CD4-positive, alpha-beta T cell treated with Interleukin-4 for 1 hour (primary cell): ENCODE data around the gene CLEC5A.
"Not testable (repeated sequence)": the region's sequence is repeated elsewhere in the genome, so short reads cannot be mapped to it uniquely, and the experiment has no call there.

ENCODE experiments used
- DNase-seq, 2 donors: peaks; one replicate each; pipeline ENCODE4 v3.0.0-alpha.2; 2020 to 2022

CLEC5A gene

DNA sequence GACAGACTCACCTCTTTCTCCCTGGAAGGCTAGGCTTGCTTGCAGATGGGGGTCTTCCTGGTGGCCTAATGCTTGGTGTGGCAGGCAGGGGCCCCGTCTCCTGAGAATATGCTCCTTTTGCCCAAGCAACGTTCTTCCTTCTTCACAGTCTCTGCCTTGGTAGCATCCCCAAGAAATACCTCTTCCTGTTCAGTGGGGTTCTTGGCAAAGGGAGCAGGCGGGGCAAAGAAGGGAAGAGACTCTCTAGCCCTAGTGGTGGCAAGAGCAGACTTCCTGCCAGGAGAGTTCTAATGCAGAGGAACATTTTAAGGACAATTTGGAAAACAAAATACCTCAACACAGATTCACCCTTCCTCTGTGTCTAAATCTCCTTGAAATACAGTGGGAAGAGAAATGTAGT, at the start of gene CLEC5A:
TSS of gene CLEC5A (minus strand) at position 179 of the 400 bp plus-strand sequence. CDS start 682 bp downstream, outside the sequence.
- DNase-seq: no peak

DNA sequence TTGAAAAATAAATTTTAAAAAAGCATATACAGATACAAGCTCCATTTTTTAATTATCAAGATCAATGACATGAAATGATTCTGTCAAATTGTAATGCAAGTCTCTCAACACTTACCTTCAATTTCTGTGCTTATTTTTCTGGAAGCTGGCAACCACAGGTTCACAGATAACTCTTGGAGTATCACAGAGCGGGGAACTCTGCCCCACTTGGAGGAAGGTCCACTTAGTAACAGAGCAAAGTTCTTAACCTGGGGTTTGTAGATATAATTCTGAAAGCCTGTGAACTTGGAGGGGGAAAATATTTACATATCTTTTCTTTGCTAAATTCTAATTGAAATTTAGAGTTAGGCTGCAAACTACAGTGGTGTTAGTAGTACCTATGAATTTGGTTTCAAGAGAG, 46.6 kb upstream of the CLEC5A start:
- DNase-seq: no peak

DNA sequence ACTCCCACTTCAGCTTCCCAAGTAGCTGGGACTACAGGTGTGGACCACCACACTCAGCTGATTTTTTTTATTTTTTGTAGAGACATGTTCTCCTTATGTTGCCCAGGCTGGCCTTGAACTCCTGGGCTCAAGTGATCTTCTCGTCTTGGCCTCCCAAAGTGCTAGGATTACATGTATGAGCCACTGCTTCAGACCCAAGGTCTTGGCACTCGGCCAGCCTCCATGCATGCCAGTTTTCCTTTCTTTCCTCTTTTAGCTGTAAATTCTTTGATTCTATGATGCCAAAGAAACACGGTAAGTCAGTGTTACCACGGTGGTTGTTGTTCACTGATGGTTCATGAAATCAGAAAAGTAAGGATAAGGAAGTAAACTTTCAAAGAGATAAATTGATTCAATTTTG, 45.9 kb upstream of the CLEC5A start:
- DNase-seq: no peak

DNA sequence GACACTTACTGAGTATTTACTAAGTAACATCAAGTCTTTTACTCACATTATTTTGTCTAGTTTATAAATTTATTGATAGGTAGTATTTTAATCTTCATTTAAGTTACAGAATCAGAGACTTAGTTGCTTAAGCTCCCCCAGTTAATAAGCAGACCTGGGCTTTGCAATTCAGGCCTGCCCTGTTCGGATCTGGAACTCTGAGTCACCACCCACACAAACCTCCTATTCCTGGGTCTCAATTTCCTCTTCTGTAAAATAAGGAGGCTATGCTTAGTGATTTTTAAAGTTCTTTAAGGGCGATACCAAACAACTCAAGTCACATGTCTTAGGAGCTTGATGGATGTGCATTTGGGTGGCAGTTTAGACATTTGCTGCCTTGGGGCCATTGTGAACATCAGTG, 45.4 kb upstream of the CLEC5A start:
- peak in 1 of 2 donors; percentile 12 for DNase-seq

DNA sequence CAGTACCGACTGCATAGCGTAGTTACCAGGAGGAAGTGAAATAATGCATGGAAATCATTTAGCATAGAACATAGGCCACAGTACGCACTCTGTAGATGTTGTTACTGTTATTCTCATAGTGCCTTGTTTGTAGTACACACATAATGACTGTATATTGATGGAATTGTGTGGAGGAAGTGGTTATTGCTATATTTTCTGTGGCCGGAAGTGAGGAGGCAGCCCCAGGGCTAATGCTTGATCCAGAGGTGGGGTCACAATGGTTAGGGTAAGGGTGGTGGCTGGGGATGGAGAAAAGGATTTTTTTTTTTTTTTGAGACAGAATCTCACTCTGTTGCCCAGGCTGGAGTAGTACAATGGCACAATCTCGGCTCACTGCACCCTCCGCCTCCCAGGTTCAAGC, 44.4 kb upstream of the CLEC5A start:
- DNase-seq: no peak

DNA sequence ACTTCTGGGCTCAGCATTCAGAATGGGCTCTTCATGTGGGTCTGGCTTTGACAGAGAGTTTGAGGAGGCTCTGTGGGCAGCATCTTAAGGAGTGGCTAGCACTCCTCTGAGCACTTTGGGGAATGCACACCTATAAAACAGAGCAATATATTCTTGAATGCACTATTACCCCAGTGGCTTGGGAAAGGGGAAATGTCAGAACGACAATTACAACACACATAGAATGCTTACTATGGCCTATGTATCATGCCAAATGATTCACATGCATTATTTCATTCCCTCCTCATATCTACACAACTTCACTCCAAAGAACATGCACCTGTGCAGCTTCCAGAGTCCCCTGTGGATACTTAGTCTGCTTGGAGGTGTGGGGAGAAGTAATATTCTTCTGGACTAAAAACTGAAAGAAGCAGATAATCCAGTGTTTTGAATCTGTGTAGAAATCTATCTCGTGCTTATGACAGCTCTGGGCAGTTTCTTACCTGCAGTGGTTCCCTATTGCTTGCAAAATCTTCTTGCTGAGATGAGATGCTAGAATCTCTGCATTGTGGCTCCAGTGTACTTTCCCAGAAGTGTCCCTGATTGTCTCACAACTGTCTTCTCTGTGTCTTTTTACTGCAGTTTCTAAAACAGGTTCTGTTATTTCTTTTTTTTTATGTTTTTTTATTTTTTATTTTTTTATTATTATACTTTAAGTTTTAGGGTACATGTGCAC, 43.4 kb upstream of the CLEC5A start:
- no peak for DNase-seq

DNA sequence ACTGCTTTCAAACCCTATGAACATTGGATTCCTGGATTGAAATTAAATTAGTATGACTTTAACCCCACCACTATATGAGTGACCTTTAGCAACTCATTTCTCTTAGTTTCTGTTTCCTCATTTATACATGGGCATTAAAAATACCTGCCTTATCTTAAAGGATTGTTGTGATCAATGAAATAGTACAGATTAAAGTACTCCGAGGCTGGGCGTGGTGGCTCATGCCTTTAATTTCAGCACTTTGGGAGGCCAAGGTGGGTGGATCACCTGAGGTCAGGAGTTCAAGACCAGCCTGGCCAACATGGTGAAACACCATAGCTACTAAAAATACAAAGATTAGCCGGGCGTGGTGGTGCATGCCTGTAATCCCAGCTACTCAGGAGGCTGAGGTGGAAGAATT, 41.0 kb upstream of the CLEC5A start:
- DNase-seq: not testable (repeated sequence)

DNA sequence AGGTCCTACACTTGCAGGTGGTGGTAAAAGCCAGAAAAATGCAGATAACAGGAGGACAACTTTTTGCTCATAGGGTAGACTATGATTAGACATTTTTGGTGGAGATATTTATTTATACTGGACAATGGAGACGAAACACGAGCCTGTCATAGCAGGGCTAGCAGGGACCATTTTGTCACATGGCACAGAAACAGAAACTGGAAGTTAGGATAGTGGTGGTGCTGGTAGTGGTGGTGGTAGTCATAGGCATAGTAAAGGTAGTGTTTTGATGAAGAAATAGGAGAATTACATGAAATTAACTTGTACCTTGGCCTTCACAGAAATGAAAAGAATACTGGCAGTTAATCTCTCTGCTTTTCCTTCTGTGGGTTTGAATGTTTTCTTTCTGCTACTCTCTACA, 40.1 kb upstream of the CLEC5A start:
- DNase-seq: no peak

DNA sequence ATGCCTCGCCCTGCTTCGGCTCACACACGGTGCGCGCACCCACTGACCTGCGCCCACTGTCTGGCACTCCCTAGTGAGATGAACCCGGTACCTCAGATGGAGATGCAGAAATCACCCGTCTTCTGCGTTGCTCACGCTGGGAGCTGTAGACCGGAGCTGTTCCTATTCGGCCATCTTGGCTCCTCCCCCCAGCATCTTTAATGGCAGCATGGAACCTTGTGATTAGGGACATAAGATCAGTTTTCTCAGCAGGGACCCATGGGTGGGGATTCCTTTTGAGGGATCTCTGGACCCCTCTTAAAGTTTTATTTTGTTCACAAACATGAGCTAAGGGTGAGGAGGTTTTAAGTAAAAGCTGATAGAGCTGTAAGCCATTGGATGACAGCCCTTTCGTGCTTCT, 39.2 kb upstream of the CLEC5A start:
- not testable (repeated sequence) for DNase-seq

DNA sequence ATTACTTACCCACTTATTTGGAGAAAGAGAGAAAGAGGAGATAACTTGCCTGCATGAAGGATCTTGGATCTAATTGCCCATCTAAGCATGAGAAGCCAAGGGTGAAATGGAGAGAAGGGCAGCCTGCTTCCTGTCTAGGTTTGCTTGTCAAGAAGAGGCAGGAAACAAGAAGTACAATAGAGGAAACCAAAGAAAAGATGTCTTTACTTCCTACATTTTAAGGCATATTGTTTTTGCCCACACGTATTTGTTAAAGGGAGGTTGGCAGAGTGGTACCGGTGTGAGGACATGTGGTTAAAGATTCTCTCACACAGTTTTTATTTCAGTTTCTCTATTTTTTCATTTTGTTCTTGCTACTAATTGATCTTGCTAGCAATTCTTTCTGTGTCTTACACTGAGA, 32.8 kb upstream of the CLEC5A start:
- DNase-seq: no peak

DNA sequence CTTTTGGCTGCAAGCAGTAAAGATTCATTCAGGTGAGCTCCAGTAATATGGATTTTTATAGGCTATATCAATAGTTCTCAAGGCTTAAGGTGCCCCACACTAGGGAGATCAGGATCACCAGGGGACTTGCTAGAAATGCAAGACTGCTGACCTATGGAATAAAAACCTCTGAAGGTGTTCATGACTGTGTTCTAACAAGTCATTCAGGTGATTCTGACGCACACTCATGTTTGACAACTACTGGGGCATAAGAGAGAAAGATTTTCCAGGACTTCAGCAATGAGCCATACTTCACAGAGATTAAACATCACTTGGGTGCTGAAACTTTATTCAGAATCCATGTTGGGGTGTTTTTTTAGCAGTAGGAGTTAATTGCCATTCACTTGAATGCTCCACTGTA, 31.6 kb upstream of the CLEC5A start:
- DNase-seq: no peak

DNA sequence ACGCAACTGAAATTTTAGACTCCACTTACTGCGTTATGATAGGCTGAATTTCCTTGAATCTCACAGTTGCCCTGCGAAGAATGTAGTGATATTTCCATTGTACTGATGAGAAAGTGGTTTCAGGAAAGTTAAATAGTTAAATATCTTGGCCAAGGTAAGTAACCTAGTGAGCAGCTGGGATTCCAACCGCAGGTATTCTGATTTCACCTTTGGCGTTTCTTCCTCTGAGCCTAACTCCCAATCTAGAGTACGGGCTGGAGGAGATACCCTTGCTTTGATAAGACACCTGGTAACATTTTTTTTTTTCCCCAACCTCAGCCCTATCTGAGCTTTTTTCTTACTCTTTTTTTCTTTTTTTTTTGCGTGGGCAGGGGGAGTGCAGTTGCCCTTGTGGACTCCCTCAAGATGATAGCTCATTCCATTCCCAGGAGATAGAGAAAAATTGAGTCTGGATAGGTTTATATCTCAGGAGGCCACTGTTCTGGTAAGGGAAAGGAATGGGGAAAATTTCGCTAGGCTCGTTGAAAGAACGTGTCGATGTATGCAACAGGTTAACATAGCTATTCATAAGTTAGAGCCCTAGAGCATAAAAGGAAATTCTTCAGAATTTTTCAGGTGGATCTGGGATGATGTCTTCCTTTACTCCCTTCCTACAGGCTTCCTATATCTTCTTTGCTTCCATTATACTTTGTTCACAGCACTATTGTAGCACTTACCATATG, 29.9 kb upstream of the CLEC5A start:
- no peak for DNase-seq

DNA sequence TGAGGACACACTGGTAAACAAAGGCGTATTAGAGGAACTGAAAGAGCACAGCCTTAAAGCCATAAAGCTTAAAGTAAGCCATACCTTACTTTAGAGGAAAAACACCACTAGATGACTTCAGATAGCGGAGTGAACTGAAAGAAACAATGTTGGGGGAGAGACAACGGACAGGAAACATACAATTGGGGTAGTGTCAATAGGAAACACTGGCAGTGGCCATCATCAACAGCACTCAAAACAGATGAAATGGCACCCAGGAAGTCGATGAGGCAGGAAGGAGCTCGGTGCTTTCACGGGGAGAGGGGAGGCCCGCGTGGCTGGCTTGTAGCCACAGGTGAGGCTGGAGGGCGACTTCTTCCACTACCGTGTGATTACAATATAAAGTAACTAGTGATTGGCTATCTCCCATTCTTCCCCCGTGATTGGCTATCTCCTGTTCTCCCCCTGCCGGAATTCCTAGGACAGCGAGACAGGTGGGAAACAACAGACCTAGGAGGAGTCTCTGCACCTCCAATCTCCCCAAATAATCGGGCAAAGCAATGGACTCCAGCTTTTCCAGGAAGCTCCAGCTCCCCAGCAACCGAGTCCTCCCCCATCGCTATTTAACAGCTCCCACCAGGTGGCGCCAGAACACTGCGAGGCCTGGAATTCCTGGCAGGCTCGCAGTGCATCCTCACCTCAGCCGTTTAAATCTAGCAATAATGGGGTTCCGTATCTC, 29.2 kb upstream of the CLEC5A start:
- peak; percentile 59 to 64 for DNase-seq

DNA sequence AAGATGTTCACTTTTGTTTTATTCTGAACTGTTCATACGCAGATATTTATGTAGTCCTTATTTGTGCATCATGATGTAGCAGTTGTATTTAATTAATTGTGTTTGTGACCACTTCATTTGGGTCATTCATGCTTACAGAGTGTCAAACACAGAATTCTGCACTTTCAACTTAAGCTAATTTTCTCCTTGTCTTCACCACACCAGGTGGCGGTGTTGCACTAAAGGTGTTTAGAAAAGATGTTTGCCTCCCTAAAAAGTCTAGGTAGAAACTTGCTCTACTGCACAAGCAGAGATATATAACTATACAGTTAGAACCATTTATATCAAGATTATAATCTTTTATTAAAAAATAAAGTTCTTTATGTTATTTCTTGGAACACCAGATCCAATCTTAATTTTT, 28.1 kb upstream of the CLEC5A start:
- no peak for DNase-seq

DNA sequence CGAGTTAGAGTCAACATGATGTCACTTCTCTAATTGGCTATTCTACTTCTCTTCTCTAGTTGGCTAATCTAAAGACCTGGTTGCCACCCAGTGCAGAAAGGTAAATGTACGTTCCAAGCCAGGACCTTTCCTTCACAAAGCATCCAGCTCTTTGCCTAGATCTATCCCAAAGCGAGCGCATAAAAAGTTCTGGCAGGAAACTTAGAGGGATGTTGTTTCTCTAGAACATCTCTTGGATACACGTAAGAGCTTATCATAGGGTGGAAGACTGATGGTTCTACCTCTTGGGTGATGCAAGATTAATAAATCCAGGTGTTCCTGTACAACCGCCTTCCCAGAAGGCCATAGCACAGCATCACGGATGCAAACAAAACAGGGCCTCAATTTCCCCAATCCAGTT, 26.9 kb upstream of the CLEC5A start, which contains the start of gene TAS2R38:
TSS of gene TAS2R38 (minus strand) at position 101 of the 400 bp plus-strand sequence. CDS start at position 17, 84 bp downstream.
- DNase-seq: no peak

DNA sequence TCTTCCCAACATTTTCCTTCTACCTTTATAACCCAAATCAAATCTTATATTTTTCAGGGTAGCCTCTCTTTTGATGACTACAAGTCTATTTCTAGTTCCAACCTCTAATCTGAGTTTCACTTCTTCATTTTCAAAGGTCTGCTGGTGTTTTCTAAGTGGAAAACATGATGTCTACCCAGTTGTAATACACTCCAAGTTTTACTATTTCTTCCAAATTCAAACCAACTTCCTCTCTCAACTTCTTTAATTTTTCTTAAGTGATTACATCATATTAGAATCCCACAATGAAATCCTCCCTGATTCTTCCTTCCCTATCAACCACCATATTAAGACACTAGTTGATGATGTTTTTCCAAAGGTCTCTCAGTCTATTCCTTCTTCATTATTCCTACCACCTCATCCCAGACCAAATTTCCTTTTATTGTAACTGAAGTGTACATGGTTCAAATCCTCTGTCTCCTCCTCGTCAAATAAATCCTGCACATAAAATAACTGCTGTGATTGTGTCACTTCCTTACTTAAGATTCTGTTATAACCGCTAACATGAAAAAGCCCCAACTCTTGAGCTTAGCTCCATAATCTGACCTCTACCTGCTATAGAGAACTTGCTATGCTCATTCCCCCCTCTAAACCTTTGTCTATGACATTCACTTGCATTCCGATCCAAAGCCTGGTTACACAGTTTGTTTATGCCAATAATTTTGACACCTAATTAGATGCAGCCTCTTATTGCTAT, 14.1 kb upstream of the CLEC5A start:
- DNase-seq: peak in 1 of 2 donors; percentile 16

DNA sequence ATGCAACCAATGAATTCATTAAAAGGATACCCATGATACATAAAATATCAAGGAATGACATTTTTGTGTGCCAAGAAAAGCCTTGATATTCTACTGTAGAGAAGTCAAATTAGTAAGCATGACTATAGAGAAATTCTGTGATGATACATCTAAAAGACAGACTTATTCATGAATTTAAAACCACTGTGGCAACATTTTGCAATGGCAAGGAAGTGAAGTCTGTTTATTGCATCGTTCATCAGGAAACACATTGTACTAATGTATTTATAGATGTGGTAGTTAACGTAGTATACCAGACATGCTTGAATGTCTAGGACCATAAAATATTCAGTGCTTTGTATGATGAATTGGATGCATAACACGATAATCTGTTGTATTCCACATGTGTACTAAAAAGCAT, 9.3 kb upstream of the CLEC5A start:
- no peak for DNase-seq

DNA sequence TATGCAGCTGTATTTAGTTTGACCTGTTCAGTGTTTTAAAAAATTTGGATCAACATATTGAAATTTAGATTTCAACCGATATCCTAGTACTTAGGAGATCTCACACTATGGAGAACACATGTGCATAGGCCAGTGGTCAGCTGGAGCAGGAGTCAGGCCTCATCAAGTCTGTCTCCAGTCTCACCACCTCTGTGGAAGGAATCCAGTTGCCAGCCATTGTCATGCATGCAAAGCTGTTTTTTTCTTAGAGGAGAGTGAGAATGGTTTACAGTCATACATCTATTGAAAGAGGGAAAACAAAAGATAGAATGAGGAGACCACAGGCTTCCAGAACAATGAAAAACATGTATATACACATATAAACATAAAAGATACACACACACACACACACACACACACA, 7.6 kb upstream of the CLEC5A start:
- DNase-seq: no peak

DNA sequence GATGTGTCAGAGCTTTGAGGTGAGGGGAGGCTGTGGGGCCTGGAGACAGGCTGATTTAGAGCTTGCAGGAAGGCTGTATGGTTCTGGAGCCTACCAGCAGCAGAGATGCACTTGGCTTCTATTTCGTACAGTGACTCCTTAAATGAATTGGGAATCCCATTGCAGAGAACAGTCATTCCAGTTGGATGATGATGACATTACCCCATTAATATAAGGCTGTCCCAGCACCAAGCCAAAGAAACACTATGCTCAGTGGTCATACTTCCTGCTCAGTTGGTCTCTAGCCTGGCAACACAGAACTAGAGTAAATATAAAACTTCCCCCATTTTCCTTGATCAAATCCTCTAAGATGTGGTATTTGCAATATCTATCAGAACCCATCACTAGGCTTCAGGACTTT, 5.7 kb upstream of the CLEC5A start:
- no peak for DNase-seq

DNA sequence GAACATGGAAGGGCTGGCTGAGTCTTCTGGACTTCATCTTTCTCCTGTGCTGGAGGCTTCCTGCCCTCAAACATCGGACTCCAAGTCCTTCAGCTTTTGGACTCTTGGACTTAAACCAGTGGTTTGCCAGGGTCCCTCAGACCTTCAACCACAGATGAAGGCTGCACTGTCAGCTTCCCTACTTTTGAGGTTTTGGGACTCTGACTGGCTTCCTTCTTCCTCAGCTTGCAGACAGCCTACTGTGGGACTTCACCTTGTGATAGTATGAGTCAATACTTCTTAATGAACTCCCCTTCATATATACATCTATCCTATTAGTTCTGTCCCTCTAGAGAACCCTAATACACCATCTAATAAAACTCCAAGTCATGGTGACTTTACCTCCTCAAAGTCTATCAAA, 4.0 kb upstream of the CLEC5A start:
- peak in 1 of 2 donors; percentile 18 for DNase-seq

DNA sequence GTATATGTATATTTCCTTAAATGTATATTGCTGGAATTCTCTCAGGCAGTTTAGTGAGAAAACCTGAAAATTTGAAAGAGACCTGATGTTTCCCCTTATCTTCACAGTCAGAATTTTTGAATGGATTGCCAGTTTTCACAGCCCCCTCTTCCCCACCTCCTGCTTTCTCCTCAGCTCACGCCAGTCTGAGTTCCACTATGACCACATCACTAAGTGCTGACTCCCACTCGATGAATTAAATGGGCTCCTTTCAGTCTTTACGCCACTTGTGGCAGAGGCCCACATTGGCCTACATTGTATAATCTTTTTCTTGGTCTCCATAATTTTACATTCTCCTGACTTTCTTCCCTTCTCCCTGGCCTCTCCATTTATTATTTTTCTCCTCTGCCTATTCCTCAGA, 3.1 kb upstream of the CLEC5A start:
- DNase-seq: no peak

DNA sequence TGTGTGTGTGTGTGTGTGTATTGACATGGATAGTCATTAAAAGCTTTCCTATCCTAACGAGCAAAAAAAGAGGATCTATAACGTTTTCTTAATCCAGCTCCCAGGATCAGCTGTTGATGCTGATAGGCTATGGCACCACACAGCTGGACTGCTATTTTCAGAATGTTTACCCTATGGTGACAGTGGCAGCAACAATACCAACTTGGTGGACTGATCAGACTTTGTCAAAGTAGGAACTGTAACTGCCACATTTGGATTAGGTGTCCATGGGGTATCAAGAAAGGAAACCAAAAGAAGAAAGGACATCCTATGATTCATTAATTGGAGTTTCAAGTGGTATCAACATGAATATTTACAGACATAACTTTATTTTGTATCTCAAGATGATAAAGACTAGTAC, 2.7 kb upstream of the CLEC5A start:
- no peak for DNase-seq

DNA sequence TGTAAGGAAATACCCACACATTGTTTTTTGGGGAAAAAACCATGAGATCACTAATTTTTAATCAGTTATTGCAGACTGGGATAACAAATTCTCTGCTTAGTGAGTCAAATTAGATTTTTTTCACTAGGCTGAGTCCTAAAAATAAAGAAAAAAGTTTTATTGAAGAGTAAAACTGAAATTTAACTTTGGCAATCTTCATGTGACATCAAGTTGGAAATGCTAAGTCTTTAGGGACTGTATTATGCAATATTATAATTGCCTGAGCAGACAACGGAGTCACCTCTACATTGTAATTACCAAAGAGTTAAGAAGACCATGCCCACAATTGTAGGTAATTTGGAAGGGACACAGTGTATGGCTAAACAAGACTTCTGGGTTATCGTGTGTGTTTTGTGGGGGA, 2.2 kb upstream of the CLEC5A start:
- DNase-seq: no peak
